Caco-2 (cell line): ENCODE data around the gene COPB2. TPM values are rescaled to one million over a fixed set of nuclear protein-coding genes. Genes with fewer than 3 reads are reported as not detected.

Source experiments
- BruUV-seq: library from RNA; stranded (reverse); fragments of 400-500 nt; replicated peaks from 2 replicates; lab custom pipeline; 2021; lab: Mats Ljungman, UMichigan
- CTCF ChIA-PET: fragments of 300-600 bp; sonication (Branson Sonifier 250); formaldehyde crosslinking; loops from one replicate; lab custom pipeline; 2022; ENCODE audit warnings: antibody characterized with exemption; lab: Charles Lee
- POLR2A ChIA-PET: fragments of 300-600 bp; sonication (Branson Sonifier 250); formaldehyde crosslinking; loops from one replicate; lab custom pipeline; 2022; ENCODE audit warnings: antibody characterized with exemption; lab: Charles Lee
- DNase-seq, 2 experiments: peaks; one replicate each; pipeline versions ENCODE4 v3.0.0 to v3.0.0-alpha.2; 2020 to 2022
- H3K27me3 ChIP-seq: replicated peaks from 2 replicates; pipeline ENCODE4 v1.6.0; 2011; ENCODE audit warnings: low read length; ENCODE audit not compliant: control insufficient read depth, insufficient read depth
- H3K36me3 ChIP-seq: 2 replicates; pipeline ENCODE4 v1.5.1; 2011; ENCODE audit warnings: low read length; ENCODE audit not compliant: control insufficient read depth, insufficient read depth
- H3K4me1 ChIP-seq: fragments of 250-450 bp; sonication (Bioruptor Pico); 2 replicates; pipeline ENCODE4 v1.5.1; 2020; ENCODE audit warnings: mild to moderate bottlenecking
- H3K4me3 ChIP-seq: 2 replicates; pipeline ENCODE4 v1.5.1; 2011; ENCODE audit warnings: low read depth, mild to moderate bottlenecking, control low read depth, low read length
- H3K9me3 ChIP-seq: fragments of 250-450 bp; sonication (Bioruptor Pico); 2 replicates; pipeline ENCODE4 v1.5.1; 2020; ENCODE audit warnings: mild to moderate bottlenecking, moderate library complexity
- H3K27ac Mint-ChIP-seq: one replicate; pipeline ENCODE4 v1.8.0; 2022; ENCODE audit warnings: mixed read lengths; ENCODE audit not compliant: unreplicated experiment
- H3K27me3 Mint-ChIP-seq: one replicate; pipeline ENCODE4 v1.8.0; 2022; ENCODE audit warnings: mixed read lengths; ENCODE audit not compliant: insufficient read depth, unreplicated experiment
- H3K36me3 Mint-ChIP-seq: one replicate; pipeline ENCODE4 v1.8.0; 2022; ENCODE audit warnings: mild to moderate bottlenecking, mixed read lengths; ENCODE audit not compliant: insufficient read depth, unreplicated experiment
- H3K4me1 Mint-ChIP-seq: one replicate; pipeline ENCODE4 v1.8.0; 2022; ENCODE audit warnings: low read depth, mixed read lengths; ENCODE audit not compliant: unreplicated experiment
- H3K4me3 Mint-ChIP-seq: one replicate; pipeline ENCODE4 v1.8.0; 2022; ENCODE audit warnings: mild to moderate bottlenecking, moderate library complexity, mixed read lengths; ENCODE audit not compliant: unreplicated experiment
- H3K9me3 Mint-ChIP-seq: one replicate; pipeline ENCODE4 v1.8.0; 2022; ENCODE audit warnings: mixed read lengths; ENCODE audit not compliant: unreplicated experiment
- CTCF ChIP-seq, 2 experiments: fragments of 200-600 bp in 1 of 2; IDR thresholded peaks; 1 replicate in 1 of 2; 2 replicates in 1 of 2; pipeline versions ENCODE4 v1.5.1 to v1.8.0; 2011 to 2022; ENCODE audit warnings: antibody characterized with exemption in 1 of 2, control low read depth in 1 of 2, inconsistent platforms in 1 of 2, low read depth in 1 of 2, low read length in 1 of 2, mild to moderate bottlenecking in 1 of 2, moderate library complexity in 1 of 2; ENCODE audit not compliant: insufficient read depth in 1 of 2, severe bottlenecking in 1 of 2, unreplicated experiment in 1 of 2
- intact Hi-C: fragments of 100-400 bp; cut with micrococcal nuclease; formaldehyde crosslinking; loops from one replicate; pipeline ENCODE4 v1.10.0; 2022; ENCODE audit not compliant: unreplicated experiment
- total RNA-seq: library from RNA; stranded (reverse); gene quantifications from 2 replicates; pipeline ENCODE4 v1.2.3, GENCODE V29; 2022

COPB2 gene
- total RNA-seq, 1 experiment from 2014 or later = 130 TPM

DNA sequence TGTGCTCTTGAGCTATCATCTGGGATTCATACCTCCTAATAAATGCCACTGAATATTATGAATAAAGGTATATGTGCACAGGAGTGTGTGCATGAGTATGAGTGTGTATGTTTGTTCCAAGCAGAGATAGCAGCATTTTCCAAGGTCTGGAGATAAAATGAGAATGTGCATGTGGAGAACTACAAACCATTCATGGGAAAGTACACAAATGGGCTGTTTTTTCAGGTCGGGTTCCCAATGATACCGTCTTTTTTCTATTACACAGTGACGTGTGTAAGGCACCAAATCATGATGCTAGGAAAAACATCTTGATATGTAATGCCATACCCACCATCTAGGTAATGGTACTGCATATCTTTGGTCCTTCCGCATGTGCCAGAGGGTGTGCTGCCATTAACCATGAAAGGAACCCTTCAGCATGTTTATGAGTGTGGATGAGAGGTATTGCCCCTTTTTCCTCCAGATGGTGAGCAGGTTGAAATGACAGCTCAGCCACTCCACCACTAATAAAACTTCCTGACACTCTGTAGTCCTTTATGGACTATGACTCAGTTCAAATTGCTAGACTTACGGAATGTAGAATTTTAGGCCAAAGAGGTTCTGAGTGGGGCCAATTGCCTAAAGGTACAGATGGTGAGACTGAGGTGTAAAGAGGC is 36.4 kb upstream of the COPB2 start:
- no peaks in the 10 kb centered on the region for H3K9me3 Mint-ChIP-seq
- ChIA-PET CTCF (interaction anchor here (0.7 kb wide), 1 partner anchor 84 kb away, joined by 3 read pairs; no protein-coding TSS in a partner anchor), POLR2A (no interaction called here)
- no peak overlapping the region for H3K4me3 ChIP-seq
- no peaks in the 10 kb centered on the region for H3K27me3 Mint-ChIP-seq
- H3K36me3 Mint-ChIP-seq = no peaks in the 10 kb centered on the region
- no peaks in the 10 kb centered on the region for H3K9me3 ChIP-seq
- H3K27ac Mint-ChIP-seq = no peak overlapping the region
- no peaks in the 10 kb centered on the region for H3K4me1 ChIP-seq
- no peaks in the 10 kb centered on the region for H3K36me3 ChIP-seq
- no peak for TF ChIP-seq CTCF (IDR thresholded peaks at IDR 0.05; ENCODE audit: insufficient read depth in 1 of 2, low read depth in 1 of 2, low read length in 1 of 2, severe bottlenecking in 1 of 2, unreplicated experiment in 1 of 2)
- no peaks in the 10 kb centered on the region for H3K27me3 ChIP-seq
- DNase-seq = no peak
- no TSS peak for BruUV-seq
- H3K4me3 Mint-ChIP-seq = no peak overlapping the region
- H3K4me1 Mint-ChIP-seq = no peaks in the 10 kb centered on the region
- intact Hi-C loops = loop anchor here (2.0 to 5.0 kb wide), 2 partner anchors 81 to 509 kb away; partner anchors contain the start of gene CLSTN2

- H3K27me3 Mint-ChIP-seq = no peaks in the 10 kb centered on the region
- no TSS peak for BruUV-seq
- H3K36me3 Mint-ChIP-seq = no peaks in the 10 kb centered on the region
- H3K9me3 Mint-ChIP-seq = no peaks in the 10 kb centered on the region
- ChIA-PET CTCF (no interaction called here), POLR2A (no interaction called here)
- no peak overlapping the region for H3K4me3 ChIP-seq
- TF ChIP-seq CTCF (IDR thresholded peaks at IDR 0.05; ENCODE audit: insufficient read depth in 1 of 2, low read depth in 1 of 2, low read length in 1 of 2, severe bottlenecking in 1 of 2, unreplicated experiment in 1 of 2) = no peak
- H3K27ac Mint-ChIP-seq = no peak overlapping the region
- no peaks in the 10 kb centered on the region for H3K36me3 ChIP-seq
- H3K4me3 Mint-ChIP-seq = no peak overlapping the region
- no peaks in the 10 kb centered on the region for H3K27me3 ChIP-seq
- DNase-seq = no peak
- no peaks in the 10 kb centered on the region for H3K4me1 Mint-ChIP-seq
- H3K4me1 ChIP-seq = no peaks in the 10 kb centered on the region
- no peaks in the 10 kb centered on the region for H3K9me3 ChIP-seq
- intact Hi-C loops = no loop called here
Measured at GRCh38 chr3:139423232-139423631, 33.8 kb upstream of the COPB2 start.

- no peaks in the 10 kb centered on the region for H3K27me3 ChIP-seq
- Mint-ChIP-seq H3K4me3 (no peak overlapping the region), H3K4me1 (no peaks in the 10 kb centered on the region), H3K27me3 (no peaks in the 10 kb centered on the region), H3K9me3 (peaks cover 7% of the 10 kb centered on the region), H3K27ac (no peak overlapping the region), H3K36me3 (peaks cover 6% of the 10 kb centered on the region)
- no peaks in the 10 kb centered on the region for H3K4me1 ChIP-seq
- no peak overlapping the region for H3K4me3 ChIP-seq
- TF ChIP-seq CTCF (IDR thresholded peaks at IDR 0.05; ENCODE audit: insufficient read depth in 1 of 2, low read depth in 1 of 2, low read length in 1 of 2, severe bottlenecking in 1 of 2, unreplicated experiment in 1 of 2) = no peak
- no peaks in the 10 kb centered on the region; the same call in none of the 2 replicates for H3K9me3 ChIP-seq
- POLR2A ChIA-PET = no interaction called here
- no TSS peak for BruUV-seq
- no peak for DNase-seq
- H3K36me3 ChIP-seq = no peaks in the 10 kb centered on the region
- intact Hi-C loops = no loop called here
- CTCF ChIA-PET = no interaction called here
Measured at GRCh38 chr3:139421460-139421859, 32.0 kb upstream of the COPB2 start.
